Transverse colon (tissue), 3 donors: Measurements from ENCODE around the gene DMBT1.

Source experiments
- CTCF ChIP-seq, 5 experiments: fragments of 200-600 bp in 3 of 5; fragments of 450-650 bp in 2 of 5; sonication (generic) in 3 of 5; IDR thresholded peaks; 1 replicate in 2 of 5; 2 replicates in 3 of 5; pipeline ENCODE4 v1.5.1; 2016 to 2017; ENCODE audit warnings: antibody characterized with exemption in 5 of 5, inconsistent platforms in 3 of 5, mild to moderate bottlenecking in 2 of 5, moderate library complexity in 1 of 5
- POLR2A ChIP-seq: fragments of 450-650 bp; IDR thresholded peaks from one replicate; pipeline ENCODE4 v1.6.1; 2016; ENCODE audit warnings: antibody characterized with exemption, mild to moderate bottlenecking, moderate library complexity

- no peak for TF ChIP-seq CTCF (IDR thresholded peaks at IDR 0.05)
- TF ChIP-seq POLR2A, result no peak
Measured at GRCh38 chr10:122590153-122590552, 29.6 kb downstream of the DMBT1 start.
